GM12872 (cell line): Measurements from ENCODE around the gene MAD2L1BP.

Experiments
- TF ChIP-seq, protein P1 (sequence below): IDR thresholded peaks from 3 replicates; pipeline ENCODE4 v1.5.1; 2011; ENCODE audit warnings: low read depth, mild to moderate bottlenecking, low read length, moderate library complexity; ENCODE audit not compliant: insufficient read depth

MAD2L1BP gene

DNA sequence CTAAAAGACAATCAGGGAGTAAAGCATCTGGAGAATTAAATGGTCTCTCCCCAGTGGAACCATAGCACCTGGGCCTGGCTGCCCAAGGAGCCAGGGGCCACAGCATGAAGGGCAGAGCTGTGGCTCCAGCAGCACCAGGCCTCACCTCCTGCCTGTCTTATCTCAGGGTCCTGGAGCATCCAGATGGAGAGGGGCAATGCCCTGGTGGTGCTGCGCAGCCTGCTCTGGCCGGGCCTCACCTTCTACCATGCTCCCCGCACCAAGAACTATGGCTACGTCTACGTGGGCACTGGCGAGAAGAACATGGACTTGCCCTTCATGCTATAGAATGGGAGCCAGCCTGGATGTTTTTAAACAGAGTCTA, 35.0 kb downstream of the MAD2L1BP start:
- TF ChIP-seq, protein P1, sequence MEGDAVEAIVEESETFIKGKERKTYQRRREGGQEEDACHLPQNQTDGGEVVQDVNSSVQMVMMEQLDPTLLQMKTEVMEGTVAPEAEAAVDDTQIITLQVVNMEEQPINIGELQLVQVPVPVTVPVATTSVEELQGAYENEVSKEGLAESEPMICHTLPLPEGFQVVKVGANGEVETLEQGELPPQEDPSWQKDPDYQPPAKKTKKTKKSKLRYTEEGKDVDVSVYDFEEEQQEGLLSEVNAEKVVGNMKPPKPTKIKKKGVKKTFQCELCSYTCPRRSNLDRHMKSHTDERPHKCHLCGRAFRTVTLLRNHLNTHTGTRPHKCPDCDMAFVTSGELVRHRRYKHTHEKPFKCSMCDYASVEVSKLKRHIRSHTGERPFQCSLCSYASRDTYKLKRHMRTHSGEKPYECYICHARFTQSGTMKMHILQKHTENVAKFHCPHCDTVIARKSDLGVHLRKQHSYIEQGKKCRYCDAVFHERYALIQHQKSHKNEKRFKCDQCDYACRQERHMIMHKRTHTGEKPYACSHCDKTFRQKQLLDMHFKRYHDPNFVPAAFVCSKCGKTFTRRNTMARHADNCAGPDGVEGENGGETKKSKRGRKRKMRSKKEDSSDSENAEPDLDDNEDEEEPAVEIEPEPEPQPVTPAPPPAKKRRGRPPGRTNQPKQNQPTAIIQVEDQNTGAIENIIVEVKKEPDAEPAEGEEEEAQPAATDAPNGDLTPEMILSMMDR, result no peak

DNA sequence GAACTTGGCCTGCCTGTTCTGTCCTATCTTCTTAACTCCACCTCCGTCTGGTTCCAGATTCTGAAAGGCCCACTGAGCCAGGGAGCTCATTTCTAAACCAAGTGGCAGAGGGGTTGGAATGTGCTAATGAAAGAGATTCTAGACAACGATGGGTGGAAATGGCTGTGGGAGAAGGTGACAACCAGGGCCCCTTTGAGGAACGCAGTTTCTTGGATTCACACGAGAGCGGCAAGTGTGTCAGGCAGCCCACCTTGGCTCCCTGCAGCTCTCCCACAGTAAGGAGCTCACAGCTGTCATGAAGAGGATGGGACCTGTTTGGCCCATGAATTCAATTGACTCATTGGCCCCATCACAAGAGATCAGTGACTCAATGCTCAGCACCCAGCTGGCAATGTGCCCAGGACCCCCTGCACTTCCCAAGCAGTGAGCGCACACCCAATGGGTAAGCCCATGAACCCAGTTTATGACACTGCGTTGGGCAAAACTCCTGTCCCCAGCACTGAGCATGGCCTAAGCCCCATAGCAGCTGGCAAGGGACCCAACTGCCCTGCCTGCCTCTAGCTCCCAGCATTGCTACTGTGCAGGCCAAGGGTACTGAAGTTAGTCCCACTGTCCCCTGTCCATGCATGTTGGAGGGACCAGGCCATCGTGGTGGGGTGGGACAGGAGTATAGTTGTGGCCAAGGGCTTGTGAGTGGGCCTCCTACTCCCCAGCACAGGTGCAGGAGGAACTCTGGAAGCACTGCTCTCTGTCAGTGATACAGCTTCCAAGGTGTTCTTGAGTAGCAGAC, 35.6 kb downstream of the MAD2L1BP start:
- TF ChIP-seq, protein P1, result no peak

DNA sequence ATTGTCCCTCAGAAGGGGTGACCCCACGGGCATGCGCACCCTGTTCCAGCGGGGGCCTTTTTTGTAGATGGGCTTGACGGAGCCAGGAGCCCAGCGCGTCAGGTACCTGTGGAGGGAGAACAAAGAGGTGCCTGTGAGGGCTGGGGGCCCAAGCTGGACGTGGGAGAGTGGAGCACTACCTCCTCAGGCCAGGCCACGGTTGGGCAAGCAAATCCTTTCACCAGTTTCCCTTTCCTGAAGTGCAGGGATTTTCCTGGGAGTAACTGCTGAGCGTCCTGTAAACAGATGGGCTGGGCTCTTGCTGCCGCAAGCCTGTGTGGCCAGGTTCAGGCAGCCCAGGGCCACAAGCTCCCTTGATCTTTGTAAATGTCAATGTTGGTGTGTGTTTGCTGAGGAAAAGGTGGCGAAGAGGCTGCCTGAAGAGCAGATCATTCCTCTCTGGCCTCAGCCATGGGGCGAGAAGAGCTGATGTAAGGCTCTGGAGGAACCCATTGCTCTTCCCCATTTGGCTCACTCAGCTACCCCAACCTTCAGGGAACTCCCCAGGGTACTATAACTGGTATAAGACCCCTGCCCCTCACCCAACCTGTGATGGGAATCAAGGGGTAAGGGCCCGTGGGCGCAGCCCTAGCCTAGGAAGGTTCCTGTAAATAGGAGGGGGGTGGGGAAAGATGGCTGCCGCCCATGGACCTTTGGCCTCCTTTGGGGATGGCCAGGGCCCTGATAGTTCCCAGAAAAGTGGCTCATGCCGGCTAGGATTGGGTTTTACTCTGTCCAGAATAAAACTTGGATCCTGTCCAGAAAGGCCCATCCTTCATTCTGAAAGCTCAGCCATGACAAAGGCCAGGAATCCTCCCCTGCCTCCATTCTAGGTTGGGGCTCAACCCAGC, 36.4 kb downstream of the MAD2L1BP start:
- TF ChIP-seq, protein P1, result no peak

DNA sequence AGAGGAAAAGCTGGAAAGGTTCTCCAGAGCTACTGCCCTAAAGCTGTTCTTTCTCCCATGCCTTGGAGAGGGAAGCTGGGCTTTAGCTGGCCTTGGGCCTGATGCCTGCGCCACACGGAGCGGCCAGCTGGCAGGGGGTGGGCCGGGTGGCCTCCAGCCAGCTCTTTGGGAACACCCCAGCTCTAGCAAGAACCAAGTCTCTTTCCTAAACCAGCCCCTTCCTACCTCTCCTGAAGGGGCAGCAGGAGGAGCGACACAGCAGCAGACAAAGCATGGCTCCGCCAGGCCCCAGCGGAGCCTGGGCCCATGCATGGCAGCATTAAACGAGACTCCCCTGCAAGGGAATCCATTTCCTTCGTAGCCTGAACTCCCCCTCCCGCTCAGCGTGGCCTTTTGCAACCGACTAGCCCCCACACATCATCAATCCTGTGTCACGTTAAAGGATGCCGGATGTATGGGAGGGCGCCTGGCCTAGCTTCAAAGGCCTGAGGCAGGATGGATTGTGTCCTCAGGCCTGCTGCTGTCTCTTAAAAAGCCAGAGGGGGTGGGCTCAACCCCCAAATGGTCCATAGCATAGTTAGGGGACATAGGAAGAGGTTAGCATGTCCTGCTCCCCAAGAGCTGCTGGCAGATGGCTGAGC, 37.9 kb downstream of the MAD2L1BP start:
- TF ChIP-seq, protein P1, result no peak

DNA sequence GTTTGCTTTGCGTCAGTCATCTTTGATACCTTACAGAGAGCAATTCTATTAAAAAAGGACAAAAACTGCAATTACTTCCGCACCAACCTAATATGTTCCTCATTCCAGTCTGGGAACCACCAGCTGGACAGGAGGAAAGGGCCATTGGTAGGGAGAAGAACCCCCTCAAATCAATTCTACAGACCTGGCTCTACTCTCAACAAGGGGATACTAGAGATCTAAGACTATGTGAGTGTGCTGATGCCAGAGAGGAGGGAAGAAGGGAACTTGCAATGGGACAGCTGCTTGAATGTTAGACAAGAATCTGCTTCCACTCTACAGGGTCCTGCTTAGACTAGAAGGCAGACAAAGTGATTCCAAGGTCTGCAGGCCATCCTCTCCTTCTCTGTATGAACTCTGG, 38.7 kb downstream of the MAD2L1BP start:
- TF ChIP-seq, protein P1, result no peak

DNA sequence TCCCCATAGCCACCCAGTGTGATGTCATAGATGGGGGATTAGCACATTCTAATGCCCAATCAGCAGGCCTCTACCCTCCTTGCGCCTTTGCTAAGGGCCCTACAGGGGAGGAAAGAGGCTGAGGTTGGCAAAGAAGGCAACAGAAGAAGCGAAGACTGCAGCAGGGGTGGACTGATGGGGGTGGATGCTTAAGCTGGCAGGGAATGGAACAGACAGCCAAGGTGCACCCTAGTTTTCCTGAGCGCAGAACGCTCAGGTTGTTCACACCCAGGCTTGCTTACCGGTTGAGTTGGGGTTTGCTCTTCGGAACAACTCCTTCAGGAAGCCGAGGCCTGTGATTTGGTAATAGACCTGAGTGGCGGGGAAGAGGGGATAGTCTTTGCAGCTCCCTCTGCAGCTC, 39.3 kb downstream of the MAD2L1BP start:
- TF ChIP-seq, protein P1, result no peak
